Measurements from ENCODE around the gene ARID1B. TPM values are rescaled to one million over a fixed set of nuclear protein-coding genes. Genes with fewer than 3 reads are reported as not detected.

Gene ARID1B
- total and polyA plus RNA-seq, 10 of the 15 experiments (the other 5 are each of a cell fraction or from before 2014, with no cell fraction given) = 24.7 to 133 (median 54.6) TPM

- TF ChIP-seq, protein P1, sequence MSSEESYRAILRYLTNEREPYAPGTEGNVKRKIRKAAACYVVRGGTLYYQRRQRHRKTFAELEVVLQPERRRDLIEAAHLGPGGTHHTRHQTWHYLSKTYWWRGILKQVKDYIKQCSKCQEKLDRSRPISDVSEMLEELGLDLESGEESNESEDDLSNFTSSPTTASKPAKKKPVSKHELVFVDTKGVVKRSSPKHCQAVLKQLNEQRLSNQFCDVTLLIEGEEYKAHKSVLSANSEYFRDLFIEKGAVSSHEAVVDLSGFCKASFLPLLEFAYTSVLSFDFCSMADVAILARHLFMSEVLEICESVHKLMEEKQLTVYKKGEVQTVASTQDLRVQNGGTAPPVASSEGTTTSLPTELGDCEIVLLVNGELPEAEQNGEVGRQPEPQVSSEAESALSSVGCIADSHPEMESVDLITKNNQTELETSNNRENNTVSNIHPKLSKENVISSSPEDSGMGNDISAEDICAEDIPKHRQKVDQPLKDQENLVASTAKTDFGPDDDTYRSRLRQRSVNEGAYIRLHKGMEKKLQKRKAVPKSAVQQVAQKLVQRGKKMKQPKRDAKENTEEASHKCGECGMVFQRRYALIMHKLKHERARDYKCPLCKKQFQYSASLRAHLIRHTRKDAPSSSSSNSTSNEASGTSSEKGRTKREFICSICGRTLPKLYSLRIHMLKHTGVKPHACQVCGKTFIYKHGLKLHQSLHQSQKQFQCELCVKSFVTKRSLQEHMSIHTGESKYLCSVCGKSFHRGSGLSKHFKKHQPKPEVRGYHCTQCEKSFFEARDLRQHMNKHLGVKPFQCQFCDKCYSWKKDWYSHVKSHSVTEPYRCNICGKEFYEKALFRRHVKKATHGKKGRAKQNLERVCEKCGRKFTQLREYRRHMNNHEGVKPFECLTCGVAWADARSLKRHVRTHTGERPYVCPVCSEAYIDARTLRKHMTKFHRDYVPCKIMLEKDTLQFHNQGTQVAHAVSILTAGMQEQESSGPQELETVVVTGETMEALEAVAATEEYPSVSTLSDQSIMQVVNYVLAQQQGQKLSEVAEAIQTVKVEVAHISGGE (CRISPR knock-in tag; IDR thresholded peaks at IDR 0.05) = no peak
- TF ChIP-seq, protein P2, sequence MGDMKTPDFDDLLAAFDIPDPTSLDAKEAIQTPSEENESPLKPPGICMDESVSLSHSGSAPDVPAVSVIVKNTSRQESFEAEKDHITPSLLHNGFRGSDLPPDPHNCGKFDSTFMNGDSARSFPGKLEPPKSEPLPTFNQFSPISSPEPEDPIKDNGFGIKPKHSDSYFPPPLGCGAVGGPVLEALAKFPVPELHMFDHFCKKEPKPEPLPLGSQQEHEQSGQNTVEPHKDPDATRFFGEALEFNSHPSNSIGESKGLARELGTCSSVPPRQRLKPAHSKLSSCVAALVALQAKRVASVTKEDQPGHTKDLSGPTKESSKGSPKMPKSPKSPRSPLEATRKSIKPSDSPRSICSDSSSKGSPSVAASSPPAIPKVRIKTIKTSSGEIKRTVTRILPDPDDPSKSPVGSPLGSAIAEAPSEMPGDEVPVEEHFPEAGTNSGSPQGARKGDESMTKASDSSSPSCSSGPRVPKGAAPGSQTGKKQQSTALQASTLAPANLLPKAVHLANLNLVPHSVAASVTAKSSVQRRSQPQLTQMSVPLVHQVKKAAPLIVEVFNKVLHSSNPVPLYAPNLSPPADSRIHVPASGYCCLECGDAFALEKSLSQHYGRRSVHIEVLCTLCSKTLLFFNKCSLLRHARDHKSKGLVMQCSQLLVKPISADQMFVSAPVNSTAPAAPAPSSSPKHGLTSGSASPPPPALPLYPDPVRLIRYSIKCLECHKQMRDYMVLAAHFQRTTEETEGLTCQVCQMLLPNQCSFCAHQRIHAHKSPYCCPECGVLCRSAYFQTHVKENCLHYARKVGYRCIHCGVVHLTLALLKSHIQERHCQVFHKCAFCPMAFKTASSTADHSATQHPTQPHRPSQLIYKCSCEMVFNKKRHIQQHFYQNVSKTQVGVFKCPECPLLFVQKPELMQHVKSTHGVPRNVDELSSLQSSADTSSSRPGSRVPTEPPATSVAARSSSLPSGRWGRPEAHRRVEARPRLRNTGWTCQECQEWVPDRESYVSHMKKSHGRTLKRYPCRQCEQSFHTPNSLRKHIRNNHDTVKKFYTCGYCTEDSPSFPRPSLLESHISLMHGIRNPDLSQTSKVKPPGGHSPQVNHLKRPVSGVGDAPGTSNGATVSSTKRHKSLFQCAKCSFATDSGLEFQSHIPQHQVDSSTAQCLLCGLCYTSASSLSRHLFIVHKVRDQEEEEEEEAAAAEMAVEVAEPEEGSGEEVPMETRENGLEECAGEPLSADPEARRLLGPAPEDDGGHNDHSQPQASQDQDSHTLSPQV (IDR thresholded peaks at IDR 0.05) = no peak
- TF ChIP-seq SIX5 (IDR thresholded peaks at IDR 0.05; ENCODE audit: low read depth, low read length, severe bottlenecking) = no peak
- no peak for TF ChIP-seq ATF7 (IDR thresholded peaks at IDR 0.05; ENCODE audit: low read depth)
- no peak for TF ChIP-seq ZZZ3 (IDR thresholded peaks at IDR 0.05; ENCODE audit: control insufficient read depth, insufficient read length, low read depth)
These were observed 456.5 kb downstream of the ARID1B start (continued) for GRCh38 chr6:157233686-157234085.

All from GM12878 (cell line).